Suprapubic skin (tissue), 4 donors: Measurements from ENCODE around the gene SUGT1.

ENCODE experiments used
- CTCF ChIP-seq, 2 donors: fragments of 200-600 bp in 1 of 2; fragments of 450-650 bp in 1 of 2; sonication (generic) in 1 of 2; IDR thresholded peaks; one replicate each; pipeline ENCODE4 v1.5.1; 2016 to 2019; ENCODE audit warnings: antibody characterized with exemption in 2 of 2, mild to moderate bottlenecking in 1 of 2, moderate library complexity in 1 of 2
- POLR2A ChIP-seq, 2 donors: fragments of 450-650 bp; IDR thresholded peaks; one replicate each; pipeline ENCODE4 v1.6.1; 2017; ENCODE audit warnings: antibody characterized with exemption in 2 of 2, mild to moderate bottlenecking in 2 of 2, moderate library complexity in 2 of 2
- POLR2AphosphoS5 ChIP-seq, 3 donors: sonication (generic); formaldehyde crosslinking; IDR thresholded peaks; one replicate each; pipeline ENCODE4 v1.6.1; 2017; ENCODE audit warnings: antibody characterized with exemption in 3 of 3

GRCh38 chr13:52725302-52725701 is 72.7 kb downstream of the SUGT1 start:
- TF ChIP-seq CTCF (IDR thresholded peaks at IDR 0.05) (no peak), POLR2A (IDR thresholded peaks at IDR 0.05) (no peak), POLR2AphosphoS5 (IDR thresholded peaks at IDR 0.05) (no peak)
